Muscle of arm (tissue), 12 donors: ENCODE results near the gene SFMBT1. TPM values are rescaled to one million over a fixed set of nuclear protein-coding genes. Genes with fewer than 3 reads are reported as not detected.

Experiments used
- DNase-seq: peaks from one replicate; pipeline ENCODE4 v3.0.0-alpha.2; 2013
- polyA plus RNA-seq, 12 donors: library from polyadenylated mRNA; unstranded; fragments of 120-200 nt; gene quantifications; one replicate each; pipeline ENCODE4 v1.2.1, GENCODE V29; 2013; ENCODE audit not compliant: insufficient read length in 12 of 12

SFMBT1 gene
- polyA plus RNA-seq, 12 donors = 6.2 to 37.5 (median 7.5) TPM; not detected in 1

- no peak for DNase-seq
Measured at GRCh38 chr3:52923963-52924362, 121.9 kb downstream of the SFMBT1 start.

- DNase-seq = no peak
Measured at GRCh38 chr3:52920841-52921240, 125.0 kb downstream of the SFMBT1 start.

GRCh38 chr3:52917044-52917443 is 128.8 kb downstream of the SFMBT1 start:
- DNase-seq = no peak

GRCh38 chr3:52915294-52915693 is 130.6 kb downstream of the SFMBT1 start:
- DNase-seq = no peak

- DNase-seq = no peak
Measured at GRCh38 chr3:52912885-52913731, 132.8 kb downstream of the SFMBT1 start.

GRCh38 chr3:52910823-52911222 is 135.1 kb downstream of the SFMBT1 start:
- DNase-seq = no peak

- no peak for DNase-seq
Measured at GRCh38 chr3:52907497-52907896, 138.4 kb downstream of the SFMBT1 start.

- DNase-seq = no peak
Measured at GRCh38 chr3:52904552-52904951, 141.3 kb downstream of the SFMBT1 start.

GRCh38 chr3:52904000-52904399 is 141.9 kb downstream of the SFMBT1 start:
- DNase-seq = no peak

GRCh38 chr3:52897130-52898122 is 148.4 kb downstream of the SFMBT1 start, which contains the start of gene STIMATE:
STIMATE (minus strand) TSS chr3:52897548; CDS start chr3:52897450, 98 bp downstream.
- DNase-seq = peak; percentile 85

- DNase-seq = no peak
Measured at GRCh38 chr3:52896613-52897012, 149.3 kb downstream of the SFMBT1 start.

- no peak for DNase-seq
Measured at GRCh38 chr3:52896151-52896550, 149.7 kb downstream of the SFMBT1 start.

GRCh38 chr3:52895418-52895817 is 150.5 kb downstream of the SFMBT1 start:
- no peak for DNase-seq

GRCh38 chr3:52894756-52895155 is 151.1 kb downstream of the SFMBT1 start:
- no peak for DNase-seq

GRCh38 chr3:52893723-52894122 is 152.2 kb downstream of the SFMBT1 start:
- DNase-seq = no peak

GRCh38 chr3:52892625-52893311 is 153.1 kb downstream of the SFMBT1 start:
- no peak for DNase-seq

- DNase-seq = no peak
Measured at GRCh38 chr3:52892290-52892624, 153.6 kb downstream of the SFMBT1 start.

GRCh38 chr3:52891615-52892081 is 154.2 kb downstream of the SFMBT1 start:
- no peak for DNase-seq

GRCh38 chr3:52891164-52891563 is 154.7 kb downstream of the SFMBT1 start:
- no peak for DNase-seq

- no peak for DNase-seq
Measured at GRCh38 chr3:52890735-52891134, 155.1 kb downstream of the SFMBT1 start.

GRCh38 chr3:52889901-52890300 is 156.0 kb downstream of the SFMBT1 start:
- no peak for DNase-seq

- no peak for DNase-seq
Measured at GRCh38 chr3:52887166-52887565, 158.7 kb downstream of the SFMBT1 start.
